CD4-positive, alpha-beta T cell (primary cell): ENCODE measurements around the gene OXCT1. TPM values are rescaled to one million over a fixed set of nuclear protein-coding genes. Genes with fewer than 3 reads are reported as not detected.
A peak's percentile ranks its signal among the peaks of the same experiment; 100 is the strongest.

Source experiments
- ATAC-seq: fragments of 200-7000 bp; cut with Tn5 transposase; one replicate; pipeline ENCODE4 v1.10.0; 2022; ENCODE audit warnings: mild to moderate bottlenecking; ENCODE audit not compliant: poor library complexity
- CTCF ChIA-PET: fragments of 350-600 bp; sonication (Branson Sonifier 250); formaldehyde crosslinking; loops from one replicate; lab custom pipeline; 2021; ENCODE audit warnings: antibody characterized with exemption, inconsistent platforms; lab: Charles Lee
- POLR2A ChIA-PET: fragments of 350-600 bp; sonication (Branson Sonifier 250); formaldehyde crosslinking; loops from one replicate; lab custom pipeline; 2021; ENCODE audit warnings: antibody characterized with exemption, inconsistent platforms; lab: Charles Lee
- DNase-seq, 14 experiments: peaks; one replicate each; pipeline ENCODE4 v3.0.0-alpha.2; 2013 to 2020; ENCODE audit warnings: mixed read lengths in 2 of 14
- H3K27ac ChIP-seq, 2 donors: one replicate each; pipeline versions ENCODE4 v1.5.1 to v1.7.0; 2013; ENCODE audit warnings: low read length in 2 of 2, low read depth in 1 of 2, mild to moderate bottlenecking in 1 of 2
- H3K27me3 ChIP-seq, 2 experiments: 1 replicate in 1 of 2; 2 replicates in 1 of 2; pipeline versions ENCODE4 v1.6.1 to v1.7.0; 2013; ENCODE audit warnings: low read length in 2 of 2, control low read depth in 1 of 2, mild to moderate bottlenecking in 1 of 2, moderate library complexity in 1 of 2; ENCODE audit not compliant: insufficient read depth in 2 of 2, control insufficient read depth in 1 of 2
- H3K36me3 ChIP-seq: one replicate; pipeline ENCODE4 v1.6.1; 2013; ENCODE audit warnings: low read length, control low read depth; ENCODE audit not compliant: insufficient read depth
- H3K4me1 ChIP-seq: one replicate; pipeline ENCODE4 v1.6.1; 2013; ENCODE audit warnings: low read length, control low read depth; ENCODE audit not compliant: insufficient read depth
- H3K4me3 ChIP-seq: one replicate; pipeline ENCODE4 v1.5.1; 2013; ENCODE audit warnings: mild to moderate bottlenecking, low read length, moderate library complexity
- H3K9me3 ChIP-seq, 2 experiments: 1 replicate in 1 of 2; 2 replicates in 1 of 2; pipeline versions ENCODE4 v1.6.1 to v1.7.0; 2013; ENCODE audit warnings: low read length in 2 of 2, mild to moderate bottlenecking in 2 of 2, control low read depth in 1 of 2, moderate library complexity in 1 of 2; ENCODE audit not compliant: control insufficient read depth in 1 of 2, insufficient read depth in 1 of 2
- H3K27ac Mint-ChIP-seq: one replicate; pipeline ENCODE4 v1.8.0; 2020; ENCODE audit warnings: mixed read lengths
- H3K27me3 Mint-ChIP-seq: one replicate; pipeline ENCODE4 v1.8.0; 2021; ENCODE audit warnings: mixed read lengths
- H3K36me3 Mint-ChIP-seq: one replicate; pipeline ENCODE4 v1.8.0; 2021; ENCODE audit warnings: low read depth, mixed read lengths
- H3K4me1 Mint-ChIP-seq: one replicate; pipeline ENCODE4 v1.8.0; 2021; ENCODE audit warnings: low read depth, mixed read lengths
- H3K4me3 Mint-ChIP-seq: one replicate; pipeline ENCODE4 v1.8.0; 2020; ENCODE audit warnings: mild to moderate bottlenecking, mixed read lengths
- H3K9me3 Mint-ChIP-seq: one replicate; pipeline ENCODE4 v1.8.0; 2020; ENCODE audit warnings: mixed read lengths
- intact Hi-C, 2 experiments: fragments of 100-400 bp; cut with DNase I in 1 of 2; cut with micrococcal nuclease in 1 of 2; formaldehyde crosslinking; loops; one replicate each; pipeline versions ENCODE4 v1.15.1 to v1.9.0; 2023 to 2025; cut with DNase I, micrococcal nuclease
- total RNA-seq, 174 experiments: library from RNA in 2 of 174; stranded (reverse) in 2 of 174; gene quantifications; one replicate each; pipeline ENCODE4 v1.2.3 and lab custom pipeline; 2021 to 2026
- TF ChIP-seq, protein P1 (sequence below): fragments of 200-600 bp; IDR thresholded peaks from one replicate; pipeline ENCODE4 v1.8.0; 2022; ENCODE audit warnings: antibody characterized with exemption, mild to moderate bottlenecking

OXCT1 gene
- total RNA-seq, 2 experiments from 2014 or later, result 14.7 to 15.3 TPM

DNA sequence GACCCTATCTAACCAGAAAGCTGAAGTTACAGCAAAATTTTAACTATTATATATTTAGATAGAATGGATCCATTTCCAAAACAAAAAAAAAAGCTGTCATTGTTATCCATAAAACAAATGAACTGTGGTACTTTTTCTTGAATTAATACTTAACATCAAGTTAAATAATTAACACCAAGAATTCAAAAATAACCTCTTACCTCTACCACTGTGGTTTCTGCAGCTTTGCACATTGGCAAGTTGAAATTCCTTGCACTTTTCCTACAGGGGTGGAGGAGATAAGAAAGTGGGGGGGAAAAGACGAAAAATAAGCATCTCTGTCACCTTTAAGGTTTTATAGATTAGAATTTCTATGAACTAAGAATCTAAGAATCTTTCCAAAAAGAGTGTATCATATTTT is 30.0 kb downstream of the OXCT1 start:
- Mint-ChIP-seq H3K27me3 (no peaks in the 10 kb centered on the region), H3K9me3 (no peaks in the 10 kb centered on the region), H3K27ac (no peak overlapping the region), H3K4me3 (no peak overlapping the region), H3K36me3 (peaks cover 48% of the 10 kb centered on the region), H3K4me1 (peaks cover 27% of the 10 kb centered on the region)
- no peaks in the 10 kb centered on the region for H3K4me1 ChIP-seq
- H3K9me3 ChIP-seq, result no peaks in the 10 kb centered on the region
- no peak overlapping the region for H3K27ac ChIP-seq
- CTCF ChIA-PET, result interaction anchor here (2.0 kb wide), 1 partner anchor 16 kb away, joined by 6 read pairs; no protein-coding TSS in a partner anchor
- no peaks in the 10 kb centered on the region for H3K27me3 ChIP-seq
- TF ChIP-seq, protein P1, sequence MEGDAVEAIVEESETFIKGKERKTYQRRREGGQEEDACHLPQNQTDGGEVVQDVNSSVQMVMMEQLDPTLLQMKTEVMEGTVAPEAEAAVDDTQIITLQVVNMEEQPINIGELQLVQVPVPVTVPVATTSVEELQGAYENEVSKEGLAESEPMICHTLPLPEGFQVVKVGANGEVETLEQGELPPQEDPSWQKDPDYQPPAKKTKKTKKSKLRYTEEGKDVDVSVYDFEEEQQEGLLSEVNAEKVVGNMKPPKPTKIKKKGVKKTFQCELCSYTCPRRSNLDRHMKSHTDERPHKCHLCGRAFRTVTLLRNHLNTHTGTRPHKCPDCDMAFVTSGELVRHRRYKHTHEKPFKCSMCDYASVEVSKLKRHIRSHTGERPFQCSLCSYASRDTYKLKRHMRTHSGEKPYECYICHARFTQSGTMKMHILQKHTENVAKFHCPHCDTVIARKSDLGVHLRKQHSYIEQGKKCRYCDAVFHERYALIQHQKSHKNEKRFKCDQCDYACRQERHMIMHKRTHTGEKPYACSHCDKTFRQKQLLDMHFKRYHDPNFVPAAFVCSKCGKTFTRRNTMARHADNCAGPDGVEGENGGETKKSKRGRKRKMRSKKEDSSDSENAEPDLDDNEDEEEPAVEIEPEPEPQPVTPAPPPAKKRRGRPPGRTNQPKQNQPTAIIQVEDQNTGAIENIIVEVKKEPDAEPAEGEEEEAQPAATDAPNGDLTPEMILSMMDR, result no peak
- H3K36me3 ChIP-seq, result peaks cover 41% of the 10 kb centered on the region
- DNase-seq (no peak), ATAC-seq (no peak)
- POLR2A ChIA-PET, result interaction anchor here (1.1 kb wide), 1 partner anchor 16 kb away, joined by 3 read pairs; no protein-coding TSS in a partner anchor
- no peak overlapping the region for H3K4me3 ChIP-seq
- intact Hi-C loops, result loop anchor here in 1 of 2 experiments (10.0 kb wide), 1 partner anchor 565 kb away; no protein-coding TSS in a partner anchor

DNA sequence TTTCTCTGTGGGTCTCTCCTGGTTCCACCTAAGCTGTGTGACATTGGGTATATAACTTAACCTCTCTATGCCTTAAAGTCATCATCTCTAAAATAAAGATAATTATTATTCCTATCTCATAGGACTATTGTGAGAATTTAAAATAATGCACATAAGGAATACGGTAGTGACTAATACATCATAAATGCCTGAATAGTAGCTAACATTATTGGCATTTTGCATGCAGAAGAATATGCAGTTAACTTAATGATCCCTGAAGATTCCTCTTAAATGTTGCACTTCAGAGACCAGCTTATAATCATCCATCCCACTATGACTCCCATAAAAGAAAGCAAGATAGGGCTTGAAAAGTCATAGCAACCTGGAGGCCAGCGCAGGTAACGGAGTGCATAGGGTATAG is 32.4 kb downstream of the OXCT1 start:
- TF ChIP-seq, protein P1, result no peak
- ChIA-PET CTCF (no interaction called here), POLR2A (no interaction called here)

DNA sequence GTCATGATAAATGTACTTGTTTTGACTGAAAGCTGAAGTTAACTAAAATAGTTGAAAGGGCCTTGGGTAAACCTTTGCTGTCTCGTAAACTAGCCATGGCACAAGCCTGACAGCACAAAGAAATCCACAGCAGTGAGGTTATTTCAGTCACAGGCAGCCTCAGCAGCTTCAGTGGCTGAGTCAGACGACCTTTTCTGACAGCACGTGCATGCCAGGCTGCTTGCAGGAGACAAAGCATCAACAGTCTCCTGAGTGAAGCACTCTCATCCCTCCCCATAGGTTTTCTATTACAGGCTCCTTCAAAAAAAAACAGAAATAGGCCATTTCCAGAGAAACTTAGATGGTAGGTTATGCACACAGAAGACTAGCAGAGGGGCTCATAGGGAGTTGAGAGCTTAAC is 34.6 kb downstream of the OXCT1 start:
- H3K36me3 Mint-ChIP-seq, result peaks cover 93% of the 10 kb centered on the region
- intact Hi-C loops, result no loop called here
- TF ChIP-seq, protein P1, result no peak
- DNase-seq (peak in 1 of 14 experiments; percentile 9), ATAC-seq (no peak)
- ChIA-PET CTCF (interaction anchor here (2.0 kb wide), 1 partner anchor 8 kb away, joined by 9 read pairs; no protein-coding TSS in a partner anchor), POLR2A (no interaction called here)
- peaks cover 68% of the 10 kb centered on the region for H3K4me1 Mint-ChIP-seq
- H3K9me3 Mint-ChIP-seq, result no peaks in the 10 kb centered on the region
- no peak overlapping the region for H3K4me3 Mint-ChIP-seq
- Histone ChIP-seq H3K9me3 (no peaks in the 10 kb centered on the region), H3K4me1 (no peaks in the 10 kb centered on the region), H3K27ac (no peak overlapping the region), H3K27me3 (no peaks in the 10 kb centered on the region), H3K4me3 (no peak overlapping the region), H3K36me3 (peaks cover 55% of the 10 kb centered on the region)
- no peak overlapping the region for H3K27ac Mint-ChIP-seq
- H3K27me3 Mint-ChIP-seq, result no peaks in the 10 kb centered on the region

More for the DNA sequence above, 32.4 kb downstream of the OXCT1 start:
- Mint-ChIP-seq H3K27ac (no peak overlapping the region), H3K4me3 (no peak overlapping the region), H3K36me3 (peaks cover 72% of the 10 kb centered on the region), H3K4me1 (peaks cover 50% of the 10 kb centered on the region), H3K27me3 (no peaks in the 10 kb centered on the region), H3K9me3 (no peaks in the 10 kb centered on the region)
- no peak overlapping the region for H3K4me3 ChIP-seq
- H3K36me3 ChIP-seq, result peaks cover 47% of the 10 kb centered on the region
- no peaks in the 10 kb centered on the region for H3K4me1 ChIP-seq
- H3K27me3 ChIP-seq, result no peaks in the 10 kb centered on the region
- ATAC-seq (no peak), DNase-seq (no peak)
- H3K9me3 ChIP-seq, result no peaks in the 10 kb centered on the region
- intact Hi-C loops, result no loop called here
- no peak overlapping the region for H3K27ac ChIP-seq
